Measurements from ENCODE around the gene GRK5. TPM values are rescaled to one million over a fixed set of nuclear protein-coding genes. Genes with fewer than 3 reads are reported as not detected.

Gene GRK5
- total RNA-seq, 1 experiment from 2014 or later: 2.3 TPM

DNA sequence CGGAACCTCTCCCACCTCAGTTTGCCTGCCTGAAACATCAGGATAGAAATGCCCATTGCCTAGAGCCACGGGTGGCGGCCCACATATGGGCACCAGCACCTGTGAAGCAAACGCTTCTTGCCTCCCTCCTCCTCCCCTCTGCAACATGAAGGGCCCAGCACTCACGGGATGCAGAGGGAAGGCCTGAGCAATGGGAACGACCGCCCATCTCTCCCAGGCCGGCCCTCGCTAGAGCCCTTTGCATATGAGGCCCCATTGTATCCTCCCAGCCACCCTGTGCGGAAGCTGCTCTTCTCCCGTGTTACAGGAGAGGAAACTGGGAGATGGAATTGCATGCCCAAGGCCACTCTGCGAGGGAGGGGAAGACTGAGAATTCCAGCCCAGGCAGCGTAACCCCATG lies 246.9 kb downstream of the GRK5 start (continued):
- TF ChIP-seq, protein P1, sequence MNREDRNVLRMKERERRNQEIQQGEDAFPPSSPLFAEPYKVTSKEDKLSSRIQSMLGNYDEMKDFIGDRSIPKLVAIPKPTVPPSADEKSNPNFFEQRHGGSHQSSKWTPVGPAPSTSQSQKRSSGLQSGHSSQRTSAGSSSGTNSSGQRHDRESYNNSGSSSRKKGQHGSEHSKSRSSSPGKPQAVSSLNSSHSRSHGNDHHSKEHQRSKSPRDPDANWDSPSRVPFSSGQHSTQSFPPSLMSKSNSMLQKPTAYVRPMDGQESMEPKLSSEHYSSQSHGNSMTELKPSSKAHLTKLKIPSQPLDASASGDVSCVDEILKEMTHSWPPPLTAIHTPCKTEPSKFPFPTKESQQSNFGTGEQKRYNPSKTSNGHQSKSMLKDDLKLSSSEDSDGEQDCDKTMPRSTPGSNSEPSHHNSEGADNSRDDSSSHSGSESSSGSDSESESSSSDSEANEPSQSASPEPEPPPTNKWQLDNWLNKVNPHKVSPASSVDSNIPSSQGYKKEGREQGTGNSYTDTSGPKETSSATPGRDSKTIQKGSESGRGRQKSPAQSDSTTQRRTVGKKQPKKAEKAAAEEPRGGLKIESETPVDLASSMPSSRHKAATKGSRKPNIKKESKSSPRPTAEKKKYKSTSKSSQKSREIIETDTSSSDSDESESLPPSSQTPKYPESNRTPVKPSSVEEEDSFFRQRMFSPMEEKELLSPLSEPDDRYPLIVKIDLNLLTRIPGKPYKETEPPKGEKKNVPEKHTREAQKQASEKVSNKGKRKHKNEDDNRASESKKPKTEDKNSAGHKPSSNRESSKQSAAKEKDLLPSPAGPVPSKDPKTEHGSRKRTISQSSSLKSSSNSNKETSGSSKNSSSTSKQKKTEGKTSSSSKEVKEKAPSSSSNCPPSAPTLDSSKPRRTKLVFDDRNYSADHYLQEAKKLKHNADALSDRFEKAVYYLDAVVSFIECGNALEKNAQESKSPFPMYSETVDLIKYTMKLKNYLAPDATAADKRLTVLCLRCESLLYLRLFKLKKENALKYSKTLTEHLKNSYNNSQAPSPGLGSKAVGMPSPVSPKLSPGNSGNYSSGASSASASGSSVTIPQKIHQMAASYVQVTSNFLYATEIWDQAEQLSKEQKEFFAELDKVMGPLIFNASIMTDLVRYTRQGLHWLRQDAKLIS (CRISPR knock-in tag; IDR thresholded peaks at IDR 0.05; ENCODE audit: borderline replicate concordance): no peak
- TF ChIP-seq NR3C1 (CRISPR knock-in tag; conservative IDR thresholded peaks at IDR 0.05; ENCODE audit: low read depth) (no peak), ZNF121 (CRISPR knock-in tag; IDR thresholded peaks at IDR 0.05) (no peak)
- TF ChIP-seq, protein P2, sequence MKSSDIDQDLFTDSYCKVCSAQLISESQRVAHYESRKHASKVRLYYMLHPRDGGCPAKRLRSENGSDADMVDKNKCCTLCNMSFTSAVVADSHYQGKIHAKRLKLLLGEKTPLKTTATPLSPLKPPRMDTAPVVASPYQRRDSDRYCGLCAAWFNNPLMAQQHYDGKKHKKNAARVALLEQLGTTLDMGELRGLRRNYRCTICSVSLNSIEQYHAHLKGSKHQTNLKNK (CRISPR knock-in tag; IDR thresholded peaks at IDR 0.05): no peak
- TF ChIP-seq, protein P3, sequence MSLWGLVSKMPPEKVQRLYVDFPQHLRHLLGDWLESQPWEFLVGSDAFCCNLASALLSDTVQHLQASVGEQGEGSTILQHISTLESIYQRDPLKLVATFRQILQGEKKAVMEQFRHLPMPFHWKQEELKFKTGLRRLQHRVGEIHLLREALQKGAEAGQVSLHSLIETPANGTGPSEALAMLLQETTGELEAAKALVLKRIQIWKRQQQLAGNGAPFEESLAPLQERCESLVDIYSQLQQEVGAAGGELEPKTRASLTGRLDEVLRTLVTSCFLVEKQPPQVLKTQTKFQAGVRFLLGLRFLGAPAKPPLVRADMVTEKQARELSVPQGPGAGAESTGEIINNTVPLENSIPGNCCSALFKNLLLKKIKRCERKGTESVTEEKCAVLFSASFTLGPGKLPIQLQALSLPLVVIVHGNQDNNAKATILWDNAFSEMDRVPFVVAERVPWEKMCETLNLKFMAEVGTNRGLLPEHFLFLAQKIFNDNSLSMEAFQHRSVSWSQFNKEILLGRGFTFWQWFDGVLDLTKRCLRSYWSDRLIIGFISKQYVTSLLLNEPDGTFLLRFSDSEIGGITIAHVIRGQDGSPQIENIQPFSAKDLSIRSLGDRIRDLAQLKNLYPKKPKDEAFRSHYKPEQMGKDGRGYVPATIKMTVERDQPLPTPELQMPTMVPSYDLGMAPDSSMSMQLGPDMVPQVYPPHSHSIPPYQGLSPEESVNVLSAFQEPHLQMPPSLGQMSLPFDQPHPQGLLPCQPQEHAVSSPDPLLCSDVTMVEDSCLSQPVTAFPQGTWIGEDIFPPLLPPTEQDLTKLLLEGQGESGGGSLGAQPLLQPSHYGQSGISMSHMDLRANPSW (CRISPR knock-in tag; conservative IDR thresholded peaks at IDR 0.05; ENCODE audit: low read depth): no peak
- TF ChIP-seq, protein P4, sequence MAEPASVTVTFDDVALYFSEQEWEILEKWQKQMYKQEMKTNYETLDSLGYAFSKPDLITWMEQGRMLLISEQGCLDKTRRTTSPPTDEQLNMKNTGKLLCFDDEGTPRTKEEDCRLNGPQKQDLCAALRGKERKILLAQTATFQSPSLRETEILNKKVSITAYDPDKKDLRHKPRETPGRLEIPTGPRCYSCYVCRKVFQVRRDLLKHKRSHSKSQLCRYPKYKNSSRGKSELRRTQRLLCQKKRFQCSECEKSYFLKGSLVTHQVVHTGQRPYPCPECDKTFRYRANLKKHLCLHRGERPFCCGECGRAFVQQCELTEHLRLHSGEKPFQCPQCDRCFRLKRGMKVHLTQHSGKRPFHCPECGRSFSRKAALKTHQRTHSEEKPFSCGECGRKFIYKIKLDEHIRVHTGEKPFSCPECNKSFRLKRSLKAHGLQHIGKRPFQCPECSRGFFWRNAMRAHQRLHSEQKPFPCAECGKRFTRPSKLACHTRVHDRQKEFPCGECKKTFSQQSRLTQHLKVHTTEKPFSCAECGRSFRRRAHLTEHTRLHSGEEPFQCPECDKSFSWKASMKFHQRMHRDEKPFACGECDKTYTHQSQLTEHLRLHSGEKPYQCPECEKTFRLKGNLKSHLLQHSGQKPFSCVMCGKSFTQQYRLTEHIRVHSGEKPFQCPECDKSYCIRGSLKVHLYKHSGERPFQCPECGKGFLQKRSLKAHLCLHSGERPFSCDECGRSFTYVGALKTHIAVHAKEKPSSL (CRISPR knock-in tag; conservative IDR thresholded peaks at IDR 0.05): no peak

DNA sequence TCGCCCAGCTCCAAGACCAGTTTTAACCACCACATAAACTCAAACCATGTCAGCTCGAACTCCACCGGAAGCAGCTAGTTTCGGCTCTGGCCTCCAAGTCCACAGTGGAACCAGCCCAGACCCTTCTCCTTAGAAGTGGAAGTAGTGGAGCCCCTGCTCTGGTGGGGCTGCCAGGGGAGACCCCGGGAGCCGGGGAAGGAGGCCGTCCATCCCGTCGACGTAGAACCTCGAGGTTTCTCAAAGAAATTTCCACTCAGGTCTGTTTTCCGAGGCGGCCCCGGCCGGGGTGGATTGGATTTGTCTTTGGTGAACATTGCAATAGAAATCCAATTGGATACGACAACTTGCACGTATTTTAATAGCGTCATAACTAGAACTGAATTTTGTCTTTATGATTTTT lies 247.6 kb downstream of the GRK5 start:
- Mint-ChIP-seq H3K27me3 (ENCODE audit: low read depth) (no peaks in the 10 kb centered on the region), H3K9me3 (no peaks in the 10 kb centered on the region), H3K27ac (no peak overlapping the region), H3K36me3 (no peaks in the 10 kb centered on the region), H3K4me3 (no peak overlapping the region), H3K4me1 (peaks cover 7% of the 10 kb centered on the region; the same call in 1 of the 2 replicates)
- ATAC-seq (no peak), DNase-seq (ENCODE audit: low spot score) (no peak)
- TF ChIP-seq, protein P5, sequence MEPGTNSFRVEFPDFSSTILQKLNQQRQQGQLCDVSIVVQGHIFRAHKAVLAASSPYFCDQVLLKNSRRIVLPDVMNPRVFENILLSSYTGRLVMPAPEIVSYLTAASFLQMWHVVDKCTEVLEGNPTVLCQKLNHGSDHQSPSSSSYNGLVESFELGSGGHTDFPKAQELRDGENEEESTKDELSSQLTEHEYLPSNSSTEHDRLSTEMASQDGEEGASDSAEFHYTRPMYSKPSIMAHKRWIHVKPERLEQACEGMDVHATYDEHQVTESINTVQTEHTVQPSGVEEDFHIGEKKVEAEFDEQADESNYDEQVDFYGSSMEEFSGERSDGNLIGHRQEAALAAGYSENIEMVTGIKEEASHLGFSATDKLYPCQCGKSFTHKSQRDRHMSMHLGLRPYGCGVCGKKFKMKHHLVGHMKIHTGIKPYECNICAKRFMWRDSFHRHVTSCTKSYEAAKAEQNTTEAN (CRISPR knock-in tag; IDR thresholded peaks at IDR 0.05): no peak
- no peak for TF ChIP-seq NFATC4 (CRISPR knock-in tag; IDR thresholded peaks at IDR 0.05)
- POLR2A ChIA-PET: no interaction called here
- CTCF ChIA-PET: interaction anchor here (0.8 to 1.7 kb wide), 4 partner anchors 9 to 256 kb away, joined by 3 to 14 read pairs (median 5); no protein-coding TSS in a partner anchor

DNA sequence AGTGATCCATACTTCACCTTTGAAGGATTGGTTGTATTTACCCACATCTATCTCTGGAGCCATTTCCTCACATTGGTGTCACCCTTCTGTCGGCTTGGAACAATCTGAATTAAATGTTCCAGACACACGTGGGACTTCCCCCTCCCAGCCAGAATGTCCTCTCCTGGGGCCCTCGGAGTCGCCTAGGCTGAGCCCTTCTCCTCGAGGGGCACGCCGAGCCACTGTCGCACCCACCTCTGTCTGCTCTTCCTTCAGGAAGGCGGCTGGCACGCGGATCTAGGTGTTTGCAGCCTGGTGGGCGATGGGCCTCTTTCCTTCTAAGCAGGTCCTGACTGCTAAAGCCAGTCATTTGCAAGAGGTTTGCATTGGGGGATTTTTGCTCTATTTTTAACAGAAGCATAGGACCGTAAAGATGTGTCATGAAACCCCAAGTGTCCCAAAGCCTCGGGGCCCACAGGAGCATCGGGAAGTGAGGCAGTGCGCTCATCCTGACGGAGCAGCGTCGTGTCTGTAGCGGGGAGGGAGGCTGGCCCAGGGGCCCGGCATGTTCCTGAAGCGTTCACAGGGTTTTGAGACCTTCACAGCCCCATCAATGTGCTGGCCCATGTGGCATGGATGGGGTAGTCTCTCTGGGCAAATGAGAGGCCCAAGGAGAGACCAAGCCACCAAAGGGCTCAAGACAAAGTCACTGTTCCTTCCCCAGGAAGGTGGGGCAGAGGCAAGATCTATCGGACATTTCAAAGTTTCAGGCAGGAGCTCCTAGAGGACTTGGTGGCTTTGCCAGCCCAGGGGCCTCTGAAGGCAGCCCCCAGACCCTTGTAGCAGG lies 248.5 kb downstream of the GRK5 start:
- Mint-ChIP-seq H3K9me3 (no peaks in the 10 kb centered on the region), H3K36me3 (no peaks in the 10 kb centered on the region)

More for the DNA sequence above, 248.5 kb downstream of the GRK5 start:
- H3K4me3 Mint-ChIP-seq: no peak overlapping the region
- TF ChIP-seq, protein P6, sequence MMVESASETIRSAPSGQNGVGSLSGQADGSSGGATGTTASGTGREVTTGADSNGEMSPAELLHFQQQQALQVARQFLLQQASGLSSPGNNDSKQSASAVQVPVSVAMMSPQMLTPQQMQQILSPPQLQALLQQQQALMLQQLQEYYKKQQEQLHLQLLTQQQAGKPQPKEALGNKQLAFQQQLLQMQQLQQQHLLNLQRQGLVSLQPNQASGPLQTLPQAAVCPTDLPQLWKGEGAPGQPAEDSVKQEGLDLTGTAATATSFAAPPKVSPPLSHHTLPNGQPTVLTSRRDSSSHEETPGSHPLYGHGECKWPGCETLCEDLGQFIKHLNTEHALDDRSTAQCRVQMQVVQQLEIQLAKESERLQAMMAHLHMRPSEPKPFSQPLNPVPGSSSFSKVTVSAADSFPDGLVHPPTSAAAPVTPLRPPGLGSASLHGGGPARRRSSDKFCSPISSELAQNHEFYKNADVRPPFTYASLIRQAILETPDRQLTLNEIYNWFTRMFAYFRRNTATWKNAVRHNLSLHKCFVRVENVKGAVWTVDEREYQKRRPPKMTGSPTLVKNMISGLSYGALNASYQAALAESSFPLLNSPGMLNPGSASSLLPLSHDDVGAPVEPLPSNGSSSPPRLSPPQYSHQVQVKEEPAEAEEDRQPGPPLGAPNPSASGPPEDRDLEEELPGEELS (CRISPR knock-in tag; IDR thresholded peaks at IDR 0.05): no peak
- no peak for ATAC-seq
- no peak for DNase-seq (ENCODE audit: low spot score)
- POLR2A ChIA-PET: no interaction called here
- H3K27me3 Mint-ChIP-seq (ENCODE audit: low read depth): no peaks in the 10 kb centered on the region
- CTCF ChIA-PET: interaction anchor here (1.2 to 1.7 kb wide), 2 partner anchors 11 to 249 kb away, joined by 4 to 5 read pairs; no protein-coding TSS in a partner anchor
- peaks cover 7% of the 10 kb centered on the region; the same call in 1 of the 2 replicates for H3K4me1 Mint-ChIP-seq
- H3K27ac Mint-ChIP-seq: no peak overlapping the region
